NT2/D1 (cell line): ENCODE measurements around the gene ZNF503.

ENCODE experiments used
- SUZ12 ChIP-seq: IDR thresholded peaks from 2 replicates; pipeline ENCODE4 v1.6.1; 2011; ENCODE audit not compliant: insufficient read length, insufficient read depth; ENCODE audit errors: extremely low read depth
- YY1 ChIP-seq: IDR thresholded peaks from 2 replicates; pipeline ENCODE4 v1.6.1; 2011; ENCODE audit not compliant: insufficient read length, insufficient read depth
- ZNF274 ChIP-seq: IDR thresholded peaks from 2 replicates; pipeline ENCODE4 v1.6.1; 2011; ENCODE audit warnings: mild to moderate bottlenecking, low read depth, low read length

- TF ChIP-seq ZNF274, result no peak
- no peak for TF ChIP-seq YY1
- no peak for TF ChIP-seq SUZ12
Observed at GRCh38 chr10:75425291-75426079, 23.9 kb upstream of the ZNF503 start.
